ENCODE results near the gene FAM120B.

FAM120B gene

DNA sequence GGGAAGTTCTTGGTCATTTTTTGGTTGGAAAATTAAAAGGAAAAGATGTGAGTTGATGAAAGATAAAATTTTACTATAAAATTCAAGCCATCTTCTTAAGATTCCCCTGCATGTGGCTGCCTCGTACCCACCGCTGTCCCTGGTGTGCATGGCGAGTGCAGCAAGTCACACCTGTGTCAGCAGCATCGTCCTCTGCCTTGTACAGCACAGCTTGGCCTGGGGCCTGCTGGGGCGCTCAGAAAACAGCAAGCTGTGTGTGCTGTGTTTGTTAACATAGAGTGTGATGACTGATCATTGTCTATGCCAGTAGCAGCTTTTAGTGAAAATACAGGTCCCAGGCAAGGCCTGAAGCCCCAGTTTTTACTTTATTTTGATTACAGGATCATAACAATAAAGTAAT is 56.7 kb downstream of the FAM120B start:
- no peak overlapping the region for H3K4me3 ChIP-seq (ENCODE audit: low read depth in 1 of 5, low read length in 5 of 5)
- H3K27ac ChIP-seq (ENCODE audit: low read depth, low read length), result no peak overlapping the region
- H3K27me3 ChIP-seq (ENCODE audit: control insufficient read depth in 5 of 5, insufficient read depth in 4 of 5, low read length in 5 of 5), result no peaks in the 10 kb centered on the region
- H3K9me3 ChIP-seq (ENCODE audit: control insufficient read depth in 5 of 5, low read length in 5 of 5), result no peaks in the 10 kb centered on the region
- peaks cover 0 to 12% (median 10%) of the 10 kb centered on the region in 5 donors for H3K4me1 ChIP-seq (ENCODE audit: control insufficient read depth in 5 of 5, insufficient read depth in 5 of 5, low read length in 5 of 5)
- no peak overlapping the region for H3K9ac ChIP-seq (ENCODE audit: low read length in 5 of 5)
- peaks cover 3 to 75% (median 51%) of the 10 kb centered on the region in 5 donors for H3K36me3 ChIP-seq (ENCODE audit: control insufficient read depth in 5 of 5, insufficient read depth in 5 of 5, low read length in 5 of 5)

DNA sequence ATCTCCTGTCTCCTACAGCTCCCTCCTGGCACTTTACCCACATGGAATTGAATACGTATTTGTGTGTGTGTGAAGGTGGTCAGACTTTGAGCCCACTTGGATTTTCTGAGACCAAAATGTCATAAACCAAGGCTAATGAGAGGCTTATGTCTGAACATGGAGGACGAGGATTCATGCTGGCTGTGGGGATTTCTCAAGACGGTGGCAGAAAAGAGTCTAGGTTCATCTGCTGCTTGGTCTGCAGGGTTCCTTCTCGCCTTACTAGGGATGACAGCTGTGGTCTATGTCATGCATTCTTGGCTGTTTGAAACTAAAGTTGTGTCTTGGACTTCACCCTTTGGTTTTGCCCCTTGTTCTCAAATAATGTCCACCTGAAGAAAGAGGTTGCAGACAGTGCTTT is 58.6 kb downstream of the FAM120B start:
- Histone ChIP-seq H3K27me3 (ENCODE audit: control insufficient read depth in 5 of 5, insufficient read depth in 4 of 5, low read length in 5 of 5) (no peaks in the 10 kb centered on the region), H3K4me1 (ENCODE audit: control insufficient read depth in 5 of 5, insufficient read depth in 5 of 5, low read length in 5 of 5) (peaks cover 0 to 11% (median 6%) of the 10 kb centered on the region in 5 donors), H3K36me3 (ENCODE audit: control insufficient read depth in 5 of 5, insufficient read depth in 5 of 5, low read length in 5 of 5) (peaks cover 6 to 69% (median 43%) of the 10 kb centered on the region in 5 donors), H3K27ac (ENCODE audit: low read depth, low read length) (no peak overlapping the region), H3K9ac (ENCODE audit: low read length in 5 of 5) (no peak overlapping the region), H3K9me3 (ENCODE audit: control insufficient read depth in 5 of 5, low read length in 5 of 5) (no peaks in the 10 kb centered on the region), H3K4me3 (ENCODE audit: low read depth in 1 of 5, low read length in 5 of 5) (no peak overlapping the region)

DNA sequence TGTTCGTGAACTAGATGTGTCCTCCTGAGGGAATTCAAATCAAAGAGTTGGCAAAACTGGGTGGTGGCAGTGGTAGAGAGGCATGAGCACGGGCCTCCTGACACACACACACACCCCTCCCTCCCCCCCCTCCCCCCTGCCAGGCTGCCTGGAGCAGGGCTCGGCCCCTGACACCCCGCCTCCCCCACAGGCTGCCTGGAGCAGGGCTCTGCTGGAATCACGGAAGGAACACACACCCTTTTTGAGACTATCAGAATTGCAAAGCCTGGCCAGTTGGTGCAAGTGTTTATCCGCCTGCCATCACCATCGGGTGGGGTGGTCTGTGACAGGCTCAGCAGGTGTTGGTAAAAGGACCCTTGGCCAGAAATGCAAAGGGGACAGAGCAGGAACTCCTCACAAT is 59.0 kb downstream of the FAM120B start:
- Histone ChIP-seq H3K4me1 (ENCODE audit: control insufficient read depth in 5 of 5, insufficient read depth in 5 of 5, low read length in 5 of 5) (peaks cover 0 to 7% (median 3%) of the 10 kb centered on the region in 5 donors), H3K27ac (ENCODE audit: low read depth, low read length) (no peak overlapping the region), H3K9ac (ENCODE audit: low read length in 5 of 5) (no peak overlapping the region)

DNA sequence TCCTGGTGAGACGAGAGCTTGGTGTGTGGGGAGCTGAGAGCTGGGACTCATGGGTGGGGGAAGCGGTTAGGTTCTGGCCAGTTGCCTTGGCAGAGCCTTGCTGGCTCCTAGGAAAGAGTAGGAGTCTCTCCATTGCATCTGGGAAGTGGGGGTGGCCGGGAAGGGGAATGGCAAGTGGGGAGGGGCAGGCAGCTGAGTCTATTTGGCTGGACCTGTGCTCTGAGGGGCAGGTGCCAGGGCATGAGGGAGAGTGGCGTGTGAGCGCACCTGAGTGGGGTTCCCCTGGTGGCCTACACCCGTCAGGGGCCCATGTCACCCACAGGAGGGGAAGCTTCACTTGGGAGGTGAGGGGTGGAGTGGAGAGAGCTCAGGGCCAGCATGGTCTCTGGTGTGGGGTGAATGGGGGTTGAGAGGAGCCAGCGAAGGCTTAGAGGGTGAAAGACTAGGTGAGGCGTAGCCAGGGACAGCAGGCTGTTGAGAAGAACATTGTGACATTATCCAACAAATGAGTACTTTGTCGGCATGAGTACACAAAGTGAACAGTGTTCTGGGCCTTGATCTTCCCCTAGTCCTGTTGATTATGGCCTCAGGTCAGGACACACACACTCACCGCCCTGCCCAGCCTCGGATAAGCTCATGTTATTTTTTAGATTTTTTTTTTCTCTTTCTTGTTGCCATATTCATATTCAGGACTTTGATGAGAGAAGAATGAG is 59.8 kb downstream of the FAM120B start:
- H3K27ac ChIP-seq (ENCODE audit: low read depth, low read length), result no peak overlapping the region
- peaks cover 0 to 6% (median 3%) of the 10 kb centered on the region in 5 donors for H3K4me1 ChIP-seq (ENCODE audit: control insufficient read depth in 5 of 5, insufficient read depth in 5 of 5, low read length in 5 of 5)
- H3K4me3 ChIP-seq (ENCODE audit: low read depth in 1 of 5, low read length in 5 of 5), result no peak overlapping the region
- no peak overlapping the region for H3K9ac ChIP-seq (ENCODE audit: low read length in 5 of 5)
- peaks cover 6 to 73% (median 45%) of the 10 kb centered on the region in 5 donors for H3K36me3 ChIP-seq (ENCODE audit: control insufficient read depth in 5 of 5, insufficient read depth in 5 of 5, low read length in 5 of 5)
- no peaks in the 10 kb centered on the region for H3K27me3 ChIP-seq (ENCODE audit: control insufficient read depth in 5 of 5, insufficient read depth in 4 of 5, low read length in 5 of 5)
- no peaks in the 10 kb centered on the region for H3K9me3 ChIP-seq (ENCODE audit: control insufficient read depth in 5 of 5, low read length in 5 of 5)

More for the DNA sequence above, 59.0 kb downstream of the FAM120B start:
- Histone ChIP-seq H3K27me3 (ENCODE audit: control insufficient read depth in 5 of 5, insufficient read depth in 4 of 5, low read length in 5 of 5) (no peaks in the 10 kb centered on the region), H3K9me3 (ENCODE audit: control insufficient read depth in 5 of 5, low read length in 5 of 5) (no peaks in the 10 kb centered on the region), H3K36me3 (ENCODE audit: control insufficient read depth in 5 of 5, insufficient read depth in 5 of 5, low read length in 5 of 5) (peaks cover 6 to 69% (median 42%) of the 10 kb centered on the region in 5 donors), H3K4me3 (ENCODE audit: low read depth in 1 of 5, low read length in 5 of 5) (no peak overlapping the region)

DNA sequence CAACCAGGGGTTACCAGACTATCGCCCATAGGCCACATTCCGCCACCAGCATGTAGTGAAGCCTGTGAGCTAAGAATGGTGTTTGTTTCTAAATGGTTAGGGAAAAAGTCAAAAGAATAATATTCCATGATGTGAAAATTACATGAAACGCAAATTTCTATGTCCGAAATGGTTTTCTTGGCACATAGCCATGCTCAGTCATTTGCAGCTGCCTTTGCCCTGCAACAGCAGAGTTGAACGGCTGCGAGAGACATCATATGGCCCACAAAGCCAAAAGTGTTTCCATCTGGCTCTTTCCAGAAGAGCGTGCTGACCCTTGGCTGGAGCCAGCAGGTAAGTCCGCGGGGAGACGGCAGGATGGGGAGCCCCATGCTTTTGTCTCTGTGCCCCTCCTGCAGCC is 60.7 kb downstream of the FAM120B start:
- H3K27ac ChIP-seq (ENCODE audit: low read depth, low read length), result no peak overlapping the region
- no peaks in the 10 kb centered on the region for H3K9me3 ChIP-seq (ENCODE audit: control insufficient read depth in 5 of 5, low read length in 5 of 5)
- no peaks in the 10 kb centered on the region for H3K27me3 ChIP-seq (ENCODE audit: control insufficient read depth in 5 of 5, insufficient read depth in 4 of 5, low read length in 5 of 5)
- no peak overlapping the region for H3K4me3 ChIP-seq (ENCODE audit: low read depth in 1 of 5, low read length in 5 of 5)
- H3K4me1 ChIP-seq (ENCODE audit: control insufficient read depth in 5 of 5, insufficient read depth in 5 of 5, low read length in 5 of 5), result peaks cover 0 to 6% (median 3%) of the 10 kb centered on the region in 5 donors
- peaks cover 6 to 72% (median 41%) of the 10 kb centered on the region in 5 donors for H3K36me3 ChIP-seq (ENCODE audit: control insufficient read depth in 5 of 5, insufficient read depth in 5 of 5, low read length in 5 of 5)
- H3K9ac ChIP-seq (ENCODE audit: low read length in 5 of 5), result no peak overlapping the region

DNA sequence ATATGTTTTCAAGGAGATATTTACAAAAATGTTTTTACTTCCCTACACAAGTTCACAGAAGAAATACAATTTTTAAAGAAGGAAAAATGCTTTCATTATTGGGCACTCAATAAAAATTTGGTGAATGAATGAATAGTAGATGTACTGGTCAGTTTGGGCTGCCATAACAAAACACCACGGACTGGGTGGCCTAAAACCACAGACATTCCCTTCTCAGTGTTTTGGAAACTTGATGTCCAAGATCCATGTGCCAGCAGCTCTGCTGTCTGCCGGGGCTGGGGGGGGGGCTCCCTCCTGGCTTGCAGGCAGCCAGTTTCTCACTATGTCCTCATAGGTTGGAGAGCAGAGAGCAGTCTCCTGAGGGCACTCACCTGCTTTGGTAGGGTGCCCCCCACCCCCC is 62.0 kb downstream of the FAM120B start:
- H3K36me3 ChIP-seq (ENCODE audit: control insufficient read depth in 5 of 5, insufficient read depth in 5 of 5, low read length in 5 of 5), result peaks cover 6 to 62% (median 33%) of the 10 kb centered on the region in 5 donors
- peaks cover 0 to 6% (median 3%) of the 10 kb centered on the region in 5 donors for H3K4me1 ChIP-seq (ENCODE audit: control insufficient read depth in 5 of 5, insufficient read depth in 5 of 5, low read length in 5 of 5)
- H3K27ac ChIP-seq (ENCODE audit: low read depth, low read length), result no peak overlapping the region

DNA sequence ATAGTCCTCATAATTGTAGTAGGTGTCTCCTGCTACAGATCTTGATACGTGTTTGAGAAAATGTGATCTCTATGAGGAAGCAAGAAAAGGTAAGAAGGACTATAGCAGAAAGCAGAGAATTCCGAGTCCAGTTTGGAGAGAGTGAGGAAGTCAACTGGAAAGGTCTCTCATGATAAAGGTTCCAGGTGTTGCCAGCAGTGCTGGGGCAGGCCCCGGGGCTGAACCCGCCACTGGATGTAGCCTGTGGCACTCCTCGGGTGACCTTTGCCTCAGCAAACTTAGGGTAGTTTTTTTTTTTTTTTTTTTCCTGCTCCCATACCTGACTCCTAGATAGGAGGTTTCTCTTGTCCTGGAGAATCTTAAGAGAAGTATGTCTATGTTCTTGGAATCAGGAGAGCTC is 62.8 kb downstream of the FAM120B start:
- no peak overlapping the region for H3K27ac ChIP-seq (ENCODE audit: low read depth, low read length)
- peaks cover 6 to 56% (median 32%) of the 10 kb centered on the region in 5 donors for H3K36me3 ChIP-seq (ENCODE audit: control insufficient read depth in 5 of 5, insufficient read depth in 5 of 5, low read length in 5 of 5)

More for the DNA sequence above, 62.0 kb downstream of the FAM120B start:
- H3K27me3 ChIP-seq (ENCODE audit: control insufficient read depth in 5 of 5, insufficient read depth in 4 of 5, low read length in 5 of 5), result no peaks in the 10 kb centered on the region
- no peak overlapping the region for H3K4me3 ChIP-seq (ENCODE audit: low read depth in 1 of 5, low read length in 5 of 5)
- H3K9ac ChIP-seq (ENCODE audit: low read length in 5 of 5), result no peak overlapping the region
- no peaks in the 10 kb centered on the region for H3K9me3 ChIP-seq (ENCODE audit: control insufficient read depth in 5 of 5, low read length in 5 of 5)

DNA sequence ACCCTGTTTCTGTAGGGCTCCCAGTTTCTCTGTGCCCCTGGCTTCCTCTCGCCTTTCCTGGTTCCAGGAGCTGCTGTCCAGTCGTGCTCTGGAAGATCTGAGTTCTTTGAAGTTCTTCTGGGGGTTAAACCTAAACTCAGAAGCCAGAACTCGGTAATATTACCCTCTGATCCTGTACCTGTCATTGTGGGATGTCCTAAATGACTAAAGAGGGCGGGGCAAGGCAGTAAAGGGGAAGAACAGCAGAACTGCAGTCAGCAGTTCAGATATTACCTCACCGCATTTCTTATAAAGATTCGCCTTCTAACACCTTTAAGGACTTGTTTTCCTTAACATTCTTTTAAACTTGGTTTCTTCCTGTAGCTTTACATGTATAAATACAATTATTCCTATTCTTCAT is 63.9 kb downstream of the FAM120B start:
- Histone ChIP-seq H3K9ac (ENCODE audit: low read length in 5 of 5) (no peak overlapping the region), H3K9me3 (ENCODE audit: control insufficient read depth in 5 of 5, low read length in 5 of 5) (no peaks in the 10 kb centered on the region), H3K4me1 (ENCODE audit: control insufficient read depth in 5 of 5, insufficient read depth in 5 of 5, low read length in 5 of 5) (peaks cover 0 to 6% (median 3%) of the 10 kb centered on the region in 5 donors), H3K36me3 (ENCODE audit: control insufficient read depth in 5 of 5, insufficient read depth in 5 of 5, low read length in 5 of 5) (peaks cover 6 to 48% (median 29%) of the 10 kb centered on the region in 5 donors), H3K27me3 (ENCODE audit: control insufficient read depth in 5 of 5, insufficient read depth in 4 of 5, low read length in 5 of 5) (no peaks in the 10 kb centered on the region), H3K4me3 (ENCODE audit: low read depth in 1 of 5, low read length in 5 of 5) (no peak overlapping the region), H3K27ac (ENCODE audit: low read depth, low read length) (no peak overlapping the region)

More for the DNA sequence above, 62.8 kb downstream of the FAM120B start:
- no peak overlapping the region for H3K4me3 ChIP-seq (ENCODE audit: low read depth in 1 of 5, low read length in 5 of 5)
- no peak overlapping the region for H3K9ac ChIP-seq (ENCODE audit: low read length in 5 of 5)
- no peaks in the 10 kb centered on the region for H3K9me3 ChIP-seq (ENCODE audit: control insufficient read depth in 5 of 5, low read length in 5 of 5)
- H3K4me1 ChIP-seq (ENCODE audit: control insufficient read depth in 5 of 5, insufficient read depth in 5 of 5, low read length in 5 of 5), result peaks cover 0 to 6% (median 3%) of the 10 kb centered on the region in 5 donors
- H3K27me3 ChIP-seq (ENCODE audit: control insufficient read depth in 5 of 5, insufficient read depth in 4 of 5, low read length in 5 of 5), result no peaks in the 10 kb centered on the region

DNA sequence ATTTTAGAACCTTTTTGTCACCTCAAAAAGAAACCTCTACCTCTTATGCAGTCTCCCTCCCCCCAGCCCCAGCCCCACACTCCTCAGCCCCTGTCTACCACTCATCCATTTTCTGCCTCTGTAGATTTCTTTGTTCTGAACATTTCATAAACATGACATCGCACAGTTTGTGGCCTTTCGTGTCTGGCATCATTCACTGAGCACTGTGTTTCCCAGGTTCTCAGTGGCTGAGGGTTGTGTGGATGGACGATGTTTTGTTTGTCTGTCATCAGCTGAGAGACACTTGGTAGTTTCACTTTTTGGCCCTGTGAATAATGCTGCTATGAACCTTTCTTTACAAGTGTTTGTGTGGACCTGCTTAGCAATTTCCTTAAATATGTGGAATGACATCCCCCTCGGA is 64.5 kb downstream of the FAM120B start:
- H3K9me3 ChIP-seq (ENCODE audit: control insufficient read depth in 5 of 5, low read length in 5 of 5), result no peaks in the 10 kb centered on the region
- H3K4me3 ChIP-seq (ENCODE audit: low read depth in 1 of 5, low read length in 5 of 5), result no peak overlapping the region
- H3K9ac ChIP-seq (ENCODE audit: low read length in 5 of 5), result no peak overlapping the region
- H3K4me1 ChIP-seq (ENCODE audit: control insufficient read depth in 5 of 5, insufficient read depth in 5 of 5, low read length in 5 of 5), result peaks cover 0 to 6% (median 3%) of the 10 kb centered on the region in 5 donors
- no peak overlapping the region for H3K27ac ChIP-seq (ENCODE audit: low read depth, low read length)
- no peaks in the 10 kb centered on the region for H3K27me3 ChIP-seq (ENCODE audit: control insufficient read depth in 5 of 5, insufficient read depth in 4 of 5, low read length in 5 of 5)
- H3K36me3 ChIP-seq (ENCODE audit: control insufficient read depth in 5 of 5, insufficient read depth in 5 of 5, low read length in 5 of 5), result peaks cover 8 to 50% (median 31%) of the 10 kb centered on the region in 5 donors

DNA sequence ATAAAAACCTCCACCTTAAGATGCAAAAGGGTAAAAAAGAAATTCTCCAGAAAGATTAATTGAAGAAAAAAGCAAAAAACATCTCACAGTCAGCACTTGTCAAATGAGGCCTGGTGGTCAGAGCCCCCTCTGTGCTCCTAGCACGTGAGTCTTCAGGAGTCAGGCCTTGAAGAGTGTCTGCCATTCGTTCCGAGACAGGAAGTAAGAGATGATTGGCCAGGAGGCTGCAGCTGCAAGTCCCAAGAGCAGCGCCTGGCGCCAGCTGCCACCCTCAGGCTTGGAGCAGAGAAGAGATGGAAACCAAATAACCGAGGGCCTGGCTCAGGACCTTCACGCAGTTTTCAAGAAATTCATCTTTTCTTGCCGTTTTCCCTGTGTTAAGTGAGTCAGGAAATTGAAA is 65.0 kb downstream of the FAM120B start:
- Histone ChIP-seq H3K4me1 (ENCODE audit: control insufficient read depth in 5 of 5, insufficient read depth in 5 of 5, low read length in 5 of 5) (peaks cover 0 to 6% (median 3%) of the 10 kb centered on the region in 5 donors), H3K9me3 (ENCODE audit: control insufficient read depth in 5 of 5, low read length in 5 of 5) (no peaks in the 10 kb centered on the region), H3K4me3 (ENCODE audit: low read depth in 1 of 5, low read length in 5 of 5) (no peak overlapping the region), H3K27me3 (ENCODE audit: control insufficient read depth in 5 of 5, insufficient read depth in 4 of 5, low read length in 5 of 5) (no peaks in the 10 kb centered on the region), H3K36me3 (ENCODE audit: control insufficient read depth in 5 of 5, insufficient read depth in 5 of 5, low read length in 5 of 5) (peaks cover 10 to 49% (median 33%) of the 10 kb centered on the region in 5 donors), H3K27ac (ENCODE audit: low read depth, low read length) (no peak overlapping the region), H3K9ac (ENCODE audit: low read length in 5 of 5) (no peak overlapping the region)

Measured in subcutaneous abdominal adipose tissue (tissue), 5 donors.